Caco-2 (cell line): ENCODE measurements around the gene LHX4. TPM values are rescaled to one million over a fixed set of nuclear protein-coding genes. Genes with fewer than 3 reads are reported as not detected.

Experiments used
- BruUV-seq: library from RNA; stranded (reverse); fragments of 400-500 nt; replicated peaks from 2 replicates; lab custom pipeline; 2021; lab: Mats Ljungman, UMichigan
- CTCF ChIA-PET: fragments of 300-600 bp; sonication (Branson Sonifier 250); formaldehyde crosslinking; loops from one replicate; lab custom pipeline; 2022; ENCODE audit warnings: antibody characterized with exemption; lab: Charles Lee
- POLR2A ChIA-PET: fragments of 300-600 bp; sonication (Branson Sonifier 250); formaldehyde crosslinking; loops from one replicate; lab custom pipeline; 2022; ENCODE audit warnings: antibody characterized with exemption; lab: Charles Lee
- DNase-seq, 2 experiments: peaks; one replicate each; pipeline versions ENCODE4 v3.0.0 to v3.0.0-alpha.2; 2020 to 2022
- H3K27me3 ChIP-seq: replicated peaks from 2 replicates; pipeline ENCODE4 v1.6.0; 2011; ENCODE audit warnings: low read length; ENCODE audit not compliant: control insufficient read depth, insufficient read depth
- H3K36me3 ChIP-seq: 2 replicates; pipeline ENCODE4 v1.5.1; 2011; ENCODE audit warnings: low read length; ENCODE audit not compliant: control insufficient read depth, insufficient read depth
- H3K4me1 ChIP-seq: fragments of 250-450 bp; sonication (Bioruptor Pico); 2 replicates; pipeline ENCODE4 v1.5.1; 2020; ENCODE audit warnings: mild to moderate bottlenecking
- H3K4me3 ChIP-seq: 2 replicates; pipeline ENCODE4 v1.5.1; 2011; ENCODE audit warnings: low read depth, mild to moderate bottlenecking, control low read depth, low read length
- H3K9me3 ChIP-seq: fragments of 250-450 bp; sonication (Bioruptor Pico); 2 replicates; pipeline ENCODE4 v1.5.1; 2020; ENCODE audit warnings: mild to moderate bottlenecking, moderate library complexity
- H3K27ac Mint-ChIP-seq: one replicate; pipeline ENCODE4 v1.8.0; 2022; ENCODE audit warnings: mixed read lengths; ENCODE audit not compliant: unreplicated experiment
- H3K27me3 Mint-ChIP-seq: one replicate; pipeline ENCODE4 v1.8.0; 2022; ENCODE audit warnings: mixed read lengths; ENCODE audit not compliant: insufficient read depth, unreplicated experiment
- H3K36me3 Mint-ChIP-seq: one replicate; pipeline ENCODE4 v1.8.0; 2022; ENCODE audit warnings: mild to moderate bottlenecking, mixed read lengths; ENCODE audit not compliant: insufficient read depth, unreplicated experiment
- H3K4me1 Mint-ChIP-seq: one replicate; pipeline ENCODE4 v1.8.0; 2022; ENCODE audit warnings: low read depth, mixed read lengths; ENCODE audit not compliant: unreplicated experiment
- H3K4me3 Mint-ChIP-seq: one replicate; pipeline ENCODE4 v1.8.0; 2022; ENCODE audit warnings: mild to moderate bottlenecking, moderate library complexity, mixed read lengths; ENCODE audit not compliant: unreplicated experiment
- H3K9me3 Mint-ChIP-seq: one replicate; pipeline ENCODE4 v1.8.0; 2022; ENCODE audit warnings: mixed read lengths; ENCODE audit not compliant: unreplicated experiment
- intact Hi-C: fragments of 100-400 bp; cut with micrococcal nuclease; formaldehyde crosslinking; loops from one replicate; pipeline ENCODE4 v1.10.0; 2022; ENCODE audit not compliant: unreplicated experiment
- total RNA-seq: library from RNA; stranded (reverse); gene quantifications from 2 replicates; pipeline ENCODE4 v1.2.3, GENCODE V29; 2022
- TF ChIP-seq, protein P1 (sequence below), 2 experiments: fragments of 200-600 bp in 1 of 2; IDR thresholded peaks; 1 replicate in 1 of 2; 2 replicates in 1 of 2; pipeline versions ENCODE4 v1.5.1 to v1.8.0; 2011 to 2022; ENCODE audit warnings: antibody characterized with exemption in 1 of 2, control low read depth in 1 of 2, inconsistent platforms in 1 of 2, low read depth in 1 of 2, low read length in 1 of 2, mild to moderate bottlenecking in 1 of 2, moderate library complexity in 1 of 2; ENCODE audit not compliant: insufficient read depth in 1 of 2, severe bottlenecking in 1 of 2, unreplicated experiment in 1 of 2

Gene LHX4
- total RNA-seq, 1 experiment from 2014 or later, result 0.16 TPM

DNA sequence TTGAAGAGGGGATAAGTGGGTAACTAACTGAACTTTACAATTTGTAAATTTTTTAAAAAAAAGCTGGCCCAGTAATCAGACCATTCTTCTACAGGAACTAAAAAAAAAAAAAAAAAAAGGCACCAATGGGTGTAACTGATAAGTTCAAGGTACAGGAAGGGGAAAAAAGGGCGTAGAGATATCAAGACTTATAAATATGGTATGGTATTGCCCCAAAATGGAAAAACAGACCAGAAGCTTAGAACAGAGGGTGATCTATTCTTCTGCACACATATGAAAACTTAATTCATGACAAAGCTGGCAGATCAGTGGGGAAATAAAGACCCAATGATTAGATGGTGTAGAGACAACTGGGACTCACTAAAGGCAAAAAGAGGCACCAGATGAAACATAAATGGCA is 58.9 kb downstream of the LHX4 start:
- H3K9me3 Mint-ChIP-seq, result no peaks in the 10 kb centered on the region
- no TSS peak for BruUV-seq
- DNase-seq, result no peak
- ChIA-PET CTCF (no interaction called here), POLR2A (no interaction called here)
- H3K4me3 Mint-ChIP-seq, result no peak overlapping the region
- Histone ChIP-seq H3K36me3 (no peaks in the 10 kb centered on the region), H3K9me3 (no peaks in the 10 kb centered on the region; the same call in 1 of the 2 replicates), H3K4me1 (peaks cover 7% of the 10 kb centered on the region; the same call in 1 of the 2 replicates), H3K4me3 (no peak overlapping the region), H3K27me3 (no peaks in the 10 kb centered on the region)
- H3K27ac Mint-ChIP-seq, result no peak overlapping the region
- peaks cover 21% of the 10 kb centered on the region for H3K36me3 Mint-ChIP-seq
- H3K27me3 Mint-ChIP-seq, result no peaks in the 10 kb centered on the region
- intact Hi-C loops, result no loop called here
- H3K4me1 Mint-ChIP-seq, result peaks cover 6% of the 10 kb centered on the region
- TF ChIP-seq, protein P1, sequence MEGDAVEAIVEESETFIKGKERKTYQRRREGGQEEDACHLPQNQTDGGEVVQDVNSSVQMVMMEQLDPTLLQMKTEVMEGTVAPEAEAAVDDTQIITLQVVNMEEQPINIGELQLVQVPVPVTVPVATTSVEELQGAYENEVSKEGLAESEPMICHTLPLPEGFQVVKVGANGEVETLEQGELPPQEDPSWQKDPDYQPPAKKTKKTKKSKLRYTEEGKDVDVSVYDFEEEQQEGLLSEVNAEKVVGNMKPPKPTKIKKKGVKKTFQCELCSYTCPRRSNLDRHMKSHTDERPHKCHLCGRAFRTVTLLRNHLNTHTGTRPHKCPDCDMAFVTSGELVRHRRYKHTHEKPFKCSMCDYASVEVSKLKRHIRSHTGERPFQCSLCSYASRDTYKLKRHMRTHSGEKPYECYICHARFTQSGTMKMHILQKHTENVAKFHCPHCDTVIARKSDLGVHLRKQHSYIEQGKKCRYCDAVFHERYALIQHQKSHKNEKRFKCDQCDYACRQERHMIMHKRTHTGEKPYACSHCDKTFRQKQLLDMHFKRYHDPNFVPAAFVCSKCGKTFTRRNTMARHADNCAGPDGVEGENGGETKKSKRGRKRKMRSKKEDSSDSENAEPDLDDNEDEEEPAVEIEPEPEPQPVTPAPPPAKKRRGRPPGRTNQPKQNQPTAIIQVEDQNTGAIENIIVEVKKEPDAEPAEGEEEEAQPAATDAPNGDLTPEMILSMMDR (IDR thresholded peaks at IDR 0.05; ENCODE audit: insufficient read depth in 1 of 2, low read depth in 1 of 2, low read length in 1 of 2, severe bottlenecking in 1 of 2, unreplicated experiment in 1 of 2), result no peak

DNA sequence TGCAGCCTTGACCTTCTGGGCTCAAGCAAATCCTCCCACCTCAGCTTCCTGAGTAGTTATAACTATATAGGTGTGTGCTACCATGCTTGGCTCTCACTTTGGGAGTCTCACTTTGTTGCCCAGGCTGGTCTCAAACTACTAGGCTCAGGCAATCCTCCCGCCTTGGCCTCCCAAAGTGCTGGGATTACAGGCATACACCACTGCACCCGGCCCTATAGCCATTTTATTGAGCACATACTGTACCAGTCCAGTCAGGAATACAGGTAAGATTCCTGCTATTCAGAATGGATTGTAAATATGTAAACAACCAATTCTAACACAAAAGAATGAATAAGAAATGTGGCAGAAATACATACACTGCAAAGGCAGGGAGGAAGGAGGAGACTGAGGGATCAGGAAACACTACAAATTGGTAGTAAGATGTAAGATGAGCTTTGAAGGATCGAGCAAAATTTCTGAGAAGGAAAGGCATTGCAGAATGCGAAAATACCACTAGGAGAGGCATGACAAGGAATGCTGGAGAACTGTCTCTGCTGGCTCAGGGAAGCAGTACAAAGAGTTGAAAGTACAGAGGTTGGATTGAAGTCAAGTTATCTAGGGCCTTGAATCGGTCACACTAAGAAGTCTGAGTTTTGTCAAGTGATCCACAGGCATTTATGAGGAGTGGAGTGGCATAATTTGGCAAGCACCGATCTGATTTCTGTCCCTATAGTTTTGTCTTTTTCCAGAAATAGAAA is 60.4 kb downstream of the LHX4 start:
- intact Hi-C loops, result no loop called here
- CTCF ChIA-PET, result no interaction called here
- Mint-ChIP-seq H3K27me3 (no peaks in the 10 kb centered on the region), H3K4me3 (no peak overlapping the region), H3K27ac (no peak overlapping the region), H3K36me3 (peaks cover 24% of the 10 kb centered on the region), H3K4me1 (peaks cover 6% of the 10 kb centered on the region), H3K9me3 (peaks cover 9% of the 10 kb centered on the region)
- no TSS peak for BruUV-seq
- Histone ChIP-seq H3K4me3 (no peak overlapping the region), H3K4me1 (peaks cover 7% of the 10 kb centered on the region; the same call in 1 of the 2 replicates), H3K36me3 (no peaks in the 10 kb centered on the region), H3K9me3 (no peaks in the 10 kb centered on the region; the same call in 1 of the 2 replicates), H3K27me3 (no peaks in the 10 kb centered on the region)
- no peak for DNase-seq
- TF ChIP-seq, protein P1 (IDR thresholded peaks at IDR 0.05; ENCODE audit: insufficient read depth in 1 of 2, low read depth in 1 of 2, low read length in 1 of 2, severe bottlenecking in 1 of 2, unreplicated experiment in 1 of 2), result no peak
- POLR2A ChIA-PET, result no interaction called here

DNA sequence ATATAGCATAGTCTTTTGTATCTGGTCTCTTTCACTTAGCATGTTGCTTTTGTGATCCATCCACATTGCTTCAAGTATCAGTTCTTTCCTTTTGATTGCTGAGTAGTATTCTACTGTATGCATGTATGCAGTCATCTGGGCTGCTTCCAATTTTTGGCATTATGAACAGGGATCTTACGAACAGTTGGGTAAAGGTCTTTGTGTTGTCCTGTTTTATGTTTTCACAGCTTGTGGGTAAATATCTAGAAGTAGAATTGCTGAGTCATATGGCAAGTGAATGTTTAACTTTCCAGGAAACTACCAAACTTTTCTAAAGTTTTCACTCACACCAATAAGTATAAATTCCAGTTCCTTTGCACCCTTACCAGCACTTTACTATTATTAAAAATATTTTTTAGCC is 60.9 kb downstream of the LHX4 start:
- Mint-ChIP-seq H3K9me3 (peaks cover 9% of the 10 kb centered on the region), H3K4me1 (peaks cover 6% of the 10 kb centered on the region), H3K27ac (no peak overlapping the region), H3K4me3 (no peak overlapping the region), H3K27me3 (no peaks in the 10 kb centered on the region), H3K36me3 (peaks cover 30% of the 10 kb centered on the region)
- ChIA-PET POLR2A (no interaction called here), CTCF (no interaction called here)
- Histone ChIP-seq H3K9me3 (no peaks in the 10 kb centered on the region; the same call in 1 of the 2 replicates), H3K27me3 (no peaks in the 10 kb centered on the region), H3K4me1 (peaks cover 7% of the 10 kb centered on the region; the same call in 1 of the 2 replicates), H3K4me3 (no peak overlapping the region), H3K36me3 (no peaks in the 10 kb centered on the region)
- DNase-seq, result no peak
- no TSS peak for BruUV-seq
- intact Hi-C loops, result no loop called here
- TF ChIP-seq, protein P1 (IDR thresholded peaks at IDR 0.05; ENCODE audit: insufficient read depth in 1 of 2, low read depth in 1 of 2, low read length in 1 of 2, severe bottlenecking in 1 of 2, unreplicated experiment in 1 of 2), result no peak
